Neuronal stem cell (in vitro differentiated cells): ENCODE results near the gene OBSCN.

ENCODE experiments used
- DNase-seq: peaks from one replicate; pipeline ENCODE4 v3.0.0-alpha.2; 2013; ENCODE audit warnings: low spot score
- H2AFZ ChIP-seq: one replicate; pipeline ENCODE4 v1.6.1; 2013; ENCODE audit warnings: mild to moderate bottlenecking, low read length, inconsistent platforms
- H2AK5ac ChIP-seq: 2 replicates; pipeline ENCODE4 v1.6.1; 2013; ENCODE audit warnings: low read depth, mild to moderate bottlenecking, inconsistent platforms, low read length, moderate library complexity, mixed read lengths
- H2BK120ac ChIP-seq: 2 replicates; pipeline ENCODE4 v1.6.1; 2013; ENCODE audit warnings: low read depth, mild to moderate bottlenecking, inconsistent platforms, low read length, moderate library complexity, mixed read lengths
- H2BK12ac ChIP-seq: one replicate; pipeline ENCODE4 v1.6.1; 2013; ENCODE audit warnings: low read length, inconsistent platforms
- H2BK15ac ChIP-seq: 2 replicates; pipeline ENCODE4 v1.6.1; 2013; ENCODE audit warnings: mild to moderate bottlenecking, low read length, inconsistent platforms, mixed read lengths
- H2BK5ac ChIP-seq: one replicate; pipeline ENCODE4 v1.6.1; 2013; ENCODE audit warnings: inconsistent platforms, mild to moderate bottlenecking, low read length, moderate library complexity
- H3K14ac ChIP-seq: one replicate; pipeline ENCODE4 v1.6.1; 2013; ENCODE audit warnings: low read length, inconsistent platforms
- H3K18ac ChIP-seq: 2 replicates; pipeline ENCODE4 v1.6.1; 2013; ENCODE audit warnings: low read length, inconsistent platforms
- H3K23ac ChIP-seq: 2 replicates; pipeline ENCODE4 v1.6.1; 2013; ENCODE audit warnings: low read depth, mild to moderate bottlenecking, mixed read lengths, low read length, inconsistent platforms; ENCODE audit not compliant: poor library complexity
- H3K27ac ChIP-seq: replicated peaks from 3 replicates; pipeline ENCODE4 v1.5.1; 2013; ENCODE audit warnings: low read length, inconsistent platforms
- H3K27me3 ChIP-seq, 3 experiments: 2 replicates each; pipeline ENCODE4 v1.6.1; 2013; ENCODE audit warnings: low read length in 3 of 3, mild to moderate bottlenecking in 2 of 3, inconsistent platforms in 1 of 3, low read depth in 1 of 3, mixed read lengths in 1 of 3, moderate library complexity in 1 of 3; ENCODE audit not compliant: control insufficient read depth in 3 of 3, insufficient read depth in 3 of 3
- H3K36me3 ChIP-seq, 2 donors: replicated peaks in 1 of 2; 2 replicates each; pipeline ENCODE4 v1.6.1; 2013; ENCODE audit warnings: low read length in 2 of 2; ENCODE audit not compliant: control insufficient read depth in 2 of 2, insufficient read depth in 2 of 2
- H3K4ac ChIP-seq: 2 replicates; pipeline ENCODE4 v1.6.1; 2013; ENCODE audit warnings: inconsistent platforms, mild to moderate bottlenecking, low read length, moderate library complexity
- H3K4me1 ChIP-seq, 2 donors: 1 replicate in 1 of 2; 2 replicates in 1 of 2; pipeline ENCODE4 v1.6.1; 2013; ENCODE audit warnings: low read length in 2 of 2, low read depth in 1 of 2; ENCODE audit not compliant: control insufficient read depth in 2 of 2, insufficient read depth in 1 of 2
- H3K4me2 ChIP-seq: one replicate; pipeline ENCODE4 v1.6.1; 2013; ENCODE audit warnings: mild to moderate bottlenecking, low read length, inconsistent platforms; ENCODE audit not compliant: insufficient read depth, poor library complexity, severe bottlenecking
- H3K4me3 ChIP-seq, 2 donors: 2 replicates each; pipeline ENCODE4 v1.5.1; 2013; ENCODE audit warnings: low read length in 2 of 2, mild to moderate bottlenecking in 2 of 2, inconsistent platforms in 1 of 2, moderate library complexity in 1 of 2
- H3K79me1 ChIP-seq: one replicate; pipeline ENCODE4 v1.6.1; 2013; ENCODE audit warnings: low read depth, mild to moderate bottlenecking, inconsistent platforms, low read length, moderate library complexity
- H3K9ac ChIP-seq: one replicate; pipeline ENCODE4 v1.6.1; 2013; ENCODE audit warnings: mild to moderate bottlenecking, low read depth, low read length, inconsistent platforms; ENCODE audit not compliant: poor library complexity
- H3K9me3 ChIP-seq, 2 donors: replicated peaks in 1 of 2; 2 replicates each; pipeline versions ENCODE3 to v1.6.1; 2013; ENCODE audit warnings: low read length in 2 of 2, mild to moderate bottlenecking in 2 of 2, inconsistent platforms in 1 of 2, low read depth in 1 of 2, mixed read lengths in 1 of 2, moderate library complexity in 1 of 2; ENCODE audit not compliant: control insufficient read depth in 2 of 2, insufficient read depth in 1 of 2
- H4K8ac ChIP-seq: one replicate; pipeline ENCODE4 v1.6.1; 2013; ENCODE audit warnings: low read depth, mild to moderate bottlenecking, inconsistent platforms, low read length, moderate library complexity
- H4K91ac ChIP-seq: one replicate; pipeline ENCODE4 v1.6.1; 2013; ENCODE audit warnings: low read length, low read depth, mild to moderate bottlenecking, inconsistent platforms; ENCODE audit not compliant: poor library complexity
- WGBS, 2 donors: extraction: QIAGEN DNeasy Blood & Tissue Kit; methylation state at CpG; one replicate each; pipeline ENCODE4 v1.1.7; 2013; ENCODE audit warnings: missing lambda C conversion rate in 2 of 2, mixed read lengths in 1 of 2; ENCODE audit not compliant: insufficient read length in 2 of 2, insufficient replicate concordance in 1 of 2; ENCODE audit errors: extremely low coverage in 2 of 2; 5-methylcytosine and 5-hydroxymethylcytosine counted together

Gene OBSCN

DNA sequence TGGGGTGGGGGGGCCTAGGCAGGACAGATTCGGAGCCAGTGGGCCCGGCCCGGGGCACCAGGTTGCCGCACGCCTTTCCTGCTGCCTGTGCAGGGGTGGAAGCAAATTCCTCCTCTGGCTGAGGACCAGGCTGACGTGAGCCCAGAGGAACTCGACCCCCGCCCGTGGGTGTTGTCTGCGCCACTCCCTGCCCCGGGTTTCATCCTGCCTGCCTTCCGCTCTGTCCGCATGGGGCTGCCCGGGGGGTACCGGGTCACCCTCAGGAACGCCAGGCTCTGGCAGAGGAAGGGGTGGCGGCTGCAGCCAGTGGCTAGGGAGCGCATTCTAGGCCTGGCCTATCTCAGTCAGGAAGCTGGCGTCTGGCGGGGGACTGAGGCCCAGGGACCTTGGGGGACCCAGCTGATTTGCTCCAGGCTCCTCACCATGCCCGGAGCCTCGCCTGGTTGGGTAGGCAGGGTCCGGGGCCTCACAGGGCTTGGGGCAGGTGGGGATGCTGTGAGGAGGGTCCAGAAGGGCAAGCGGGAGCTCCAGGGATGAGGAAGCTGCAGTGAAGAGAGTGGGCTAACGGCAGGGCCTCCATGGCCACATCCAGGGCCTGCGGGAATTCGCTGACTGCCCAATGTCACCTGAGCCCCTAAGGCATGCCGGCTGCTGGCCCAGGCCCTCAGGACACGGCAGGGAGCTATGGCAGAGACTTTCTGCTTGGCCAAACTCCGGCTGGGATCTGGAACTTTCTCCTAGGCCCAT lies 44.7 kb upstream of the OBSCN start:
- Histone ChIP-seq H3K9me3 (no peaks in the 10 kb centered on the region), H3K9ac (peak overlapping the region; percentile 12), H4K8ac (no peak overlapping the region), H2BK15ac (peak overlapping the region; percentile 10), H3K4ac (no peak overlapping the region), H3K27ac (no peak overlapping the region), H2BK120ac (no peak overlapping the region), H4K91ac (no peak overlapping the region), H2AFZ (no peak overlapping the region), H3K14ac (no peak overlapping the region), H3K4me2 (no peak overlapping the region), H3K27me3 (no peaks in the 10 kb centered on the region), H3K4me1 (peaks cover 5 to 15% of the 10 kb centered on the region in 2 donors), H3K4me3 (no peak overlapping the region), H3K79me1 (peaks cover 3% of the 10 kb centered on the region), H3K18ac (peak overlapping the region; percentile 18), H2BK5ac (no peak overlapping the region), H3K36me3 (no peaks in the 10 kb centered on the region), H3K23ac (no peak overlapping the region), H2AK5ac (peak overlapping the region; percentile 86), H2BK12ac (no peak overlapping the region)
- DNase-seq = no peak
- WGBS, 2 donors = no CpG with 5 or more reads among the region's 30 CpGs

DNA sequence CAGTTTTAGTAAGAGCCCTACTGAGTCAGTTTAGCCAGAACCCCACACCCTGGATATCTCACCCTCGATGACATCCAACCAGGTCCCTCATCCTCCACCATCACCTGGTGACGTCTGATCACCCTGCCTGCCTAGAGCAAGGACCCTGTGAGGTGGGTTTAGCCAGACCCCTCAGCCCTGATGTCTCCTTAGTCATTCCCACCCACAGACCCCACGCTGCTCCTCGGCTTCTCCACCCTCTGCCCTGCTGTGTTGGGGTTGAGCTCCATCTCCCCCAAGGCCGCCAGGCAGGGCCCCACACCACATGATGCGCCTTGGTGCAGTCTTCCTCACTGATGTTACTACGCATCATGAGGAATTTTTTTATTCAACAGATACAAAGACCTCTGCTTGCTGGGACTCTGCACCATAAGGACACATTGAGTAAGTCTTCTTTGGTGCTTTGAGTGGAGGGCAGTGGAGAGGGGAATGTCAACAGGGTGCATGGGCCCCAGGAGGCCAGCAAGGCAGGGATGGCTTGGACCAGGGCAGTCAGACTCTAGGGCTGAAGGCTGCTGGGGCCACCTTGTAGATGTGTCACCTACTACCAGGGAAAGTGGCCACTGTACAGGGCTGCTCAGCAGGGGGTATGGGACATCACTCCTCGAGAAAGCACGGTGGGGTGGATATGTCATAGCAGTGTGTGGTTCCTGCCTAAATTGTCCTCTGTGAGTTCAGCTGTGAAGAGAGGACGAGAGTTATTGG lies 43.9 kb upstream of the OBSCN start:
- Histone ChIP-seq H3K4ac (peak overlapping the region; percentile 32), H3K9ac (no peak overlapping the region), H2BK12ac (peak overlapping the region; percentile 16), H2BK15ac (no peak overlapping the region), H3K27ac (no peak overlapping the region), H4K8ac (no peak overlapping the region), H3K18ac (no peak overlapping the region), H4K91ac (no peak overlapping the region), H3K4me1 (peaks cover 5 to 15% of the 10 kb centered on the region in 2 donors), H3K4me3 (peak overlapping the region in 1 of 2 donors; percentile 9), H3K79me1 (peaks cover 3% of the 10 kb centered on the region), H2BK120ac (no peak overlapping the region), H3K23ac (no peak overlapping the region), H3K9me3 (no peaks in the 10 kb centered on the region), H3K27me3 (no peaks in the 10 kb centered on the region), H3K36me3 (no peaks in the 10 kb centered on the region), H2AK5ac (peak overlapping the region; percentile 77), H2AFZ (no peak overlapping the region), H3K4me2 (no peak overlapping the region), H3K14ac (no peak overlapping the region), H2BK5ac (no peak overlapping the region)
- WGBS, 2 donors = no CpG with 5 or more reads among the region's 10 CpGs
- DNase-seq = no peak

DNA sequence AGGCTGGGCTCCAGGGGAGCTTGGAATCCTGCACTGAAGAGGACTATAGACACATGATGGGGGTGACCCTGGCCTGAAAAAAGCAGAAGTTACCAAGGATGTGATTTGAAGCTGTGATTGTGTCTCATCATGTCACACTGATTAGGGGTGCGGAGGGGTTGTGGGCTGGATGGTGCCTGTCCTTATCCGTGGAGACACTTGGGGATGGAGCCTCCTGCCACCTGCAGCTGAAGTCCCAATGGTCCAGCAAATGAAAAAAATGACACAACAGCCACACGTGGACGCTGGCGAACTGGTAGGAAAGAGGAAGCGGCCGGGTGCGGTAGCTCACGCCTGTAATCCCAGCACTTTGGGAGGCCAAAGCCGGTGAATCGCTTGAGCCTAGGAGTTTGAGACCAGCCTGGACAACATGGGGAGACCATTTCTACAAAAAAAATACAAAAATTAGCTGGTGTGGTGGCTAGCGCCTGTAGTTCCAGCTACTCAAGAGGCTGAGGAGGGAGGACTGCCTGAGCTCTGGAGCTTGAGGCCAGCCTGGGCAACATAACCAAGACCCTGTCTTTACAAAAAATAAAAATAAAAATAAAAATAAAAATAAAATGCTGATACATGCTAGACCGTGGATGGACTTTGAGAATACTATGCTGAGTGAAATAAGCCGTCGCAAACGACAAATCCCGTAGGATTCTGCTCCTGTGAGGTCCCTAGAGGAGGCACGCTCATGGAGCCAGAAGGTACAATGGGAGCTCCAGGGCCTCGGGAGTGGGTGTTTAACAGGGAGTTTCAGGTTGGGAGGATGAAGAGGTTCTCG lies 43.1 kb upstream of the OBSCN start:
- Histone ChIP-seq H3K4ac (peak overlapping the region; percentile 32), H3K27me3 (no peaks in the 10 kb centered on the region), H2BK120ac (no peak overlapping the region), H3K4me3 (peak overlapping the region; percentile 74 to 82), H3K14ac (no peak overlapping the region), H3K9me3 (no peaks in the 10 kb centered on the region), H3K36me3 (no peaks in the 10 kb centered on the region), H3K18ac (peak overlapping the region; percentile 44), H3K9ac (no peak overlapping the region), H3K4me1 (peaks cover 5 to 15% of the 10 kb centered on the region in 2 donors), H4K91ac (no peak overlapping the region), H2BK15ac (no peak overlapping the region), H3K23ac (no peak overlapping the region), H3K79me1 (peaks cover 6% of the 10 kb centered on the region), H2BK5ac (no peak overlapping the region), H2BK12ac (peak overlapping the region; percentile 16), H2AFZ (peak overlapping the region; percentile 92), H4K8ac (no peak overlapping the region), H3K4me2 (peak overlapping the region; percentile 56), H2AK5ac (no peak overlapping the region), H3K27ac (peak overlapping the region; percentile 70)
- no CpG with 5 or more reads among the region's 20 CpGs for WGBS, 2 donors
- DNase-seq = no peak
